ENCODE measurements around the gene LGALS13.

LGALS13 gene

DNA sequence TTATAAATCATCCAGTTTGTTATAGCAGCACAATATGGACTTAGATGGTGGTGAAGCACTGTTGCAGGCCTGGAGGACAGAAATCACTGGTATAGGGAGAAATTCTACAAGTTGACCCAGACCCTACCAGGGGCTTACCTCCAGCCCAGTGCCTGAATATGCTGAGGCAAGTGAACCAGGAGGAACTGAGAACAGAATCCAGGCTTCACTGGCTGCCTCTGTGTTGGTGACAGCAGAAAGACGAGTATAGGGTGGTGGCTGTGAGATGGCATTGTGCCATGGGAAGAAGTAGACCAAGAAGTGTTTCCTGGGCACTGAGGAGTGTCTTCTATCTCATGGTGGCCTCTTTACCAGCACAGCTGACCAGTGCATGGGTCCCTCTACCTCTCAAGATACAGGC, 46.4 kb upstream of the LGALS13 start:
- DNase-seq: no peak
- TF ChIP-seq, protein P1, sequence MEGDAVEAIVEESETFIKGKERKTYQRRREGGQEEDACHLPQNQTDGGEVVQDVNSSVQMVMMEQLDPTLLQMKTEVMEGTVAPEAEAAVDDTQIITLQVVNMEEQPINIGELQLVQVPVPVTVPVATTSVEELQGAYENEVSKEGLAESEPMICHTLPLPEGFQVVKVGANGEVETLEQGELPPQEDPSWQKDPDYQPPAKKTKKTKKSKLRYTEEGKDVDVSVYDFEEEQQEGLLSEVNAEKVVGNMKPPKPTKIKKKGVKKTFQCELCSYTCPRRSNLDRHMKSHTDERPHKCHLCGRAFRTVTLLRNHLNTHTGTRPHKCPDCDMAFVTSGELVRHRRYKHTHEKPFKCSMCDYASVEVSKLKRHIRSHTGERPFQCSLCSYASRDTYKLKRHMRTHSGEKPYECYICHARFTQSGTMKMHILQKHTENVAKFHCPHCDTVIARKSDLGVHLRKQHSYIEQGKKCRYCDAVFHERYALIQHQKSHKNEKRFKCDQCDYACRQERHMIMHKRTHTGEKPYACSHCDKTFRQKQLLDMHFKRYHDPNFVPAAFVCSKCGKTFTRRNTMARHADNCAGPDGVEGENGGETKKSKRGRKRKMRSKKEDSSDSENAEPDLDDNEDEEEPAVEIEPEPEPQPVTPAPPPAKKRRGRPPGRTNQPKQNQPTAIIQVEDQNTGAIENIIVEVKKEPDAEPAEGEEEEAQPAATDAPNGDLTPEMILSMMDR (IDR thresholded peaks at IDR 0.05; ENCODE audit: low read length): no peak
- TF ChIP-seq EZH2phosphoT487 (IDR thresholded peaks at IDR 0.05; ENCODE audit: low read length) (no peak), EZH2 (optimal IDR thresholded peaks at IDR 0.05; ENCODE audit: low read depth, low read length) (no peak)
- Histone ChIP-seq H3K36me3 (replicated peaks; ENCODE audit: insufficient read depth, low read length) (no peaks in the 10 kb centered on the region), H3K4me3 (ENCODE audit: low read length) (no peak overlapping the region), H2AFZ (ENCODE audit: low read length) (no peak overlapping the region), H3K4me2 (ENCODE audit: low read depth, low read length) (no peak overlapping the region), H3K27ac (ENCODE audit: low read length) (no peak overlapping the region), H3K9ac (ENCODE audit: low read length) (no peak overlapping the region), H4K20me1 (ENCODE audit: insufficient read depth, low read length) (no peaks in the 10 kb centered on the region), H3F3A (ENCODE audit: insufficient read depth, low read length) (peaks cover 23% of the 10 kb centered on the region), H3K79me2 (ENCODE audit: low read length) (no peaks in the 10 kb centered on the region), H3K9me2 (replicated peaks; ENCODE audit: insufficient read depth, low read length) (no peaks in the 10 kb centered on the region), H3K9me3 (replicated peaks; ENCODE audit: insufficient read depth, low read length) (no peaks in the 10 kb centered on the region), H3K4me1 (ENCODE audit: low read length) (peaks cover 33% of the 10 kb centered on the region), H3K27me3 (replicated peaks; ENCODE audit: insufficient read depth, low read length) (no peaks in the 10 kb centered on the region)

DNA sequence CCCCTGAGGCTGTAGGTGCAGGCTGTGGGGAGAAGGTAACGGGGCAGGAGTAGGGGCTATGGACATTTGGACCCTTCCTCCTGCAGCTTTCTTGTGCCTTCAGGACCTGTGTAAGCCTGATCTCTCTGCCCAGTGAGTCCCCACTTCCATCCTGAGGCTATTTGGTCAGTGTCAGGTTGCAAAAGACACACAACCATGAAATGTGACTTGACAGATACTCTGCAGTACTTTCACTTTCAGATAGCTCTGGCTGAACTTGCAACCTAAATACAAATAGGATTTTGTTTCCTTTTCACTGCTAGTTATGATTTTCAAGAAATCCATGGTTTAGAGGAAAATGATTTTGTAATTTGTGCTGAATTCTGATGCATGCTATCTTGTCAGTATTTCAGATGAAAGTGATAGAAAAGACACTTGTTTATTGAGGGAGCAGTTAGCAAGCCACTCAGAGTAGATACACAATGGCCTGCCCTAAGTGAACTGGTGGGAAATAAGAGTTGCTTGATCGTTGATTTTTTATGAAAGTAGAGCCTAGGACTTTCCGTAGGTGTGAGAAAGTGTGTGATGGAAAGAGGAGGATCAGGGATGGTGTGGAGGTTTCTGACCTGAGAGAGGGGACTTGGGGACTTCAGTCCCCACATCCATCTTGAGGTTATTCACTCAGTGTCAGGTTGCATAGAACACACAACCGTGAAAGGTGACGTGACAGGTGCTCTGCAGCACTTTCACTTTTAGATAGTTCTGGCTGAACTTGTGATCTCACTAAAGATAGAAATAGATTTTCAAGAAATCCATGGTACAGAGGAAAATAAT, 44.3 kb upstream of the LGALS13 start:
- TF ChIP-seq EZH2 (optimal IDR thresholded peaks at IDR 0.05; ENCODE audit: low read depth, low read length) (no peak), EZH2phosphoT487 (IDR thresholded peaks at IDR 0.05; ENCODE audit: low read length) (no peak)
- TF ChIP-seq, protein P1 (IDR thresholded peaks at IDR 0.05; ENCODE audit: low read length): no peak
- H3K27ac ChIP-seq (ENCODE audit: low read length): no peak overlapping the region; the same call in 1 of the 2 replicates
- no peaks in the 10 kb centered on the region for H3K9me3 ChIP-seq (replicated peaks; ENCODE audit: insufficient read depth, low read length)
- no peak overlapping the region for H3K9ac ChIP-seq (ENCODE audit: low read length)
- no peaks in the 10 kb centered on the region for H3K36me3 ChIP-seq (replicated peaks; ENCODE audit: insufficient read depth, low read length)
- no peaks in the 10 kb centered on the region for H3K27me3 ChIP-seq (replicated peaks; ENCODE audit: insufficient read depth, low read length)
- H4K20me1 ChIP-seq (ENCODE audit: insufficient read depth, low read length): no peaks in the 10 kb centered on the region
- H3K79me2 ChIP-seq (ENCODE audit: low read length): no peaks in the 10 kb centered on the region
- H2AFZ ChIP-seq (ENCODE audit: low read length): no peak overlapping the region
- no peaks in the 10 kb centered on the region for H3K9me2 ChIP-seq (replicated peaks; ENCODE audit: insufficient read depth, low read length)
- H3K4me1 ChIP-seq (ENCODE audit: low read length): peaks cover 18% of the 10 kb centered on the region
- peak overlapping the region; percentile 9; the same call in 1 of the 2 replicates for H3K4me3 ChIP-seq (ENCODE audit: low read length)
- peaks cover 11% of the 10 kb centered on the region for H3F3A ChIP-seq (ENCODE audit: insufficient read depth, low read length)
- DNase-seq: peak; percentile 78
- peak overlapping the region; percentile 51 for H3K4me2 ChIP-seq (ENCODE audit: low read depth, low read length)

DNA sequence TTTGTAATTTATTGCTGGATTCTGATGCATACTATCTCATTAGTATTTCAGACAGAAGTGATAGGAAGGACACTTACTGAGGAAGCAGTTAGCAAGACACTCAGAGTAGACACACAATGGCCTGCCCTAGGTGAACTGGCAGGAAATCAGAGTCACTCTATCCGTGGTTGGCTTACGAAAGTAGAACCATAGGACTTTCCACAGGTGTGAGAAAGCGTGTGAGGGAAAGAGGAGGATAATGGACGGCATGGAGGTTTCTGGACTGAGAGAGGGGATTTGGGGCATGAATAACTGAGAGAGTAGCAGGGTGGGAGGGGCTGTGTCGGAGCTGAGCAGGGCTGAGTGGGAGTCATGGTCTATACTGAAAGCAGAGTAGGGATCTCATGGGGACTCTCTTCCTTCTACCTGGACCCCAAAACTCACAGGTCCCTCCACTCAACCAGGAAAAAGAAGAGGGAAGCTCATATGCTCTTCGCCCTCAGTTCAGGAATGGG, 43.7 kb upstream of the LGALS13 start:
- no peak overlapping the region for H3K9ac ChIP-seq (ENCODE audit: low read length)
- peak overlapping the region; percentile 51 for H3K4me2 ChIP-seq (ENCODE audit: low read depth, low read length)
- no peaks in the 10 kb centered on the region for H3K36me3 ChIP-seq (replicated peaks; ENCODE audit: insufficient read depth, low read length)
- no peaks in the 10 kb centered on the region for H3K27me3 ChIP-seq (replicated peaks; ENCODE audit: insufficient read depth, low read length)
- H3K27ac ChIP-seq (ENCODE audit: low read length): no peak overlapping the region
- TF ChIP-seq, protein P1 (IDR thresholded peaks at IDR 0.05; ENCODE audit: low read length): no peak
- no peak for TF ChIP-seq EZH2 (optimal IDR thresholded peaks at IDR 0.05; ENCODE audit: low read depth, low read length)
- TF ChIP-seq EZH2phosphoT487 (IDR thresholded peaks at IDR 0.05; ENCODE audit: low read length): no peak
- H3K9me3 ChIP-seq (replicated peaks; ENCODE audit: insufficient read depth, low read length): no peaks in the 10 kb centered on the region
- peaks cover 18% of the 10 kb centered on the region for H3K4me1 ChIP-seq (ENCODE audit: low read length)
- peaks cover 11% of the 10 kb centered on the region for H3F3A ChIP-seq (ENCODE audit: insufficient read depth, low read length)
- 0 out of 2 replicates have a peak overlapping the region, but pooled peaks have one; percentile 9 for H3K4me3 ChIP-seq (ENCODE audit: low read length)
- H3K79me2 ChIP-seq (ENCODE audit: low read length): no peaks in the 10 kb centered on the region
- peak; percentile 19 for DNase-seq
- H2AFZ ChIP-seq (ENCODE audit: low read length): no peak overlapping the region
- H3K9me2 ChIP-seq (replicated peaks; ENCODE audit: insufficient read depth, low read length): no peaks in the 10 kb centered on the region
- H4K20me1 ChIP-seq (ENCODE audit: insufficient read depth, low read length): no peaks in the 10 kb centered on the region
